SK-N-SH (cell line): ENCODE results near the gene C6orf89. TPM values are rescaled to one million over a fixed set of nuclear protein-coding genes. Genes with fewer than 3 reads are reported as not detected.
A peak's percentile ranks its signal among the peaks of the same experiment; 100 is the strongest.

Experiments
- CTCF ChIA-PET: fragments of 300-600, 350-600 bp; formaldehyde crosslinking; extraction: SDS; loops from one replicate; lab custom pipeline; 2021; lab: Yijun Ruan, JAX
- POLR2A ChIA-PET: fragments of 350-600 bp; sonication (Branson Sonifier 250); formaldehyde crosslinking; extraction: SDS; loops from one replicate; lab custom pipeline; 2020; ENCODE audit warnings: antibody characterized with exemption, inconsistent platforms; lab: Yijun Ruan, JAX
- DNase-seq: peaks from one replicate; pipeline ENCODE4 v3.0.0; 2012
- H2AFZ ChIP-seq: fragments of 200-600 bp; sonication (generic); 2 replicates; pipeline ENCODE4 v1.8.1; 2016; ENCODE audit warnings: antibody characterized with exemption, mild to moderate bottlenecking, low read depth
- H3F3A ChIP-seq: fragments of 200-600 bp; sonication (generic); replicated peaks from 2 replicates; pipeline ENCODE3; 2016; ENCODE audit warnings: antibody characterized with exemption, mild to moderate bottlenecking; ENCODE audit not compliant: insufficient read depth
- H3K27ac ChIP-seq, 2 experiments: fragments of 200-500 bp in 1 of 2; fragments of 200-600 bp in 1 of 2; sonication (Bioruptor generic) in 1 of 2; sonication (generic), shearing (Covaris generic) in 1 of 2; 2 replicates each; pipeline versions ENCODE4 v1.5.1 to v1.6.1; 2014 to 2016; ENCODE audit warnings: low read depth in 2 of 2, inconsistent platforms in 1 of 2, low read length in 1 of 2, mild to moderate bottlenecking in 1 of 2, mixed read lengths in 1 of 2
- H3K27me3 ChIP-seq: fragments of 200-600 bp; sonication (generic), shearing (Covaris generic); 2 replicates; pipeline ENCODE4 v1.6.1; 2016; ENCODE audit warnings: mixed run types; ENCODE audit not compliant: insufficient read depth
- H3K36me3 ChIP-seq, 2 experiments: fragments of 200-500 bp in 1 of 2; fragments of 200-600 bp in 1 of 2; sonication (Bioruptor generic) in 1 of 2; sonication (generic) in 1 of 2; replicated peaks in 1 of 2; 2 replicates each; pipeline versions ENCODE3 to v1.5.1; 2014 to 2016; ENCODE audit warnings: low read length in 1 of 2, mild to moderate bottlenecking in 1 of 2; ENCODE audit not compliant: insufficient read depth in 2 of 2, control insufficient read depth in 1 of 2
- H3K4me1 ChIP-seq, 2 experiments: fragments of 200-500 bp in 1 of 2; fragments of 200-600 bp in 1 of 2; sonication (Bioruptor generic) in 1 of 2; sonication (generic), shearing (Covaris generic) in 1 of 2; 2 replicates each; pipeline versions ENCODE4 v1.5.1 to v1.6.1; 2014 to 2016; ENCODE audit warnings: low read depth in 1 of 2, low read length in 1 of 2, mixed run types in 1 of 2; ENCODE audit not compliant: insufficient read depth in 2 of 2, control insufficient read depth in 1 of 2
- H3K4me2 ChIP-seq: fragments of 200-600 bp; sonication (generic), shearing (Covaris generic); 2 replicates; pipeline ENCODE4 v1.6.1; 2017; ENCODE audit warnings: mixed run types
- H3K4me3 ChIP-seq, 2 experiments: fragments of 200-500 bp in 1 of 2; fragments of 200-600 bp in 1 of 2; sonication (Bioruptor generic) in 1 of 2; sonication (generic), shearing (Covaris generic) in 1 of 2; 2 replicates each; pipeline versions ENCODE4 v1.5.1 to v1.8.1; 2014 to 2016; ENCODE audit warnings: low read depth in 2 of 2, inconsistent platforms in 1 of 2, low read length in 1 of 2, mild to moderate bottlenecking in 1 of 2, mixed read lengths in 1 of 2, moderate library complexity in 1 of 2
- H3K79me2 ChIP-seq: fragments of 200-600 bp; sonication (generic); 2 replicates; pipeline ENCODE4 v1.8.1; 2017; ENCODE audit warnings: mild to moderate bottlenecking; ENCODE audit not compliant: insufficient read depth
- H3K9ac ChIP-seq: fragments of 200-600 bp; sonication (generic); 2 replicates; pipeline ENCODE4 v1.6.1; 2017; ENCODE audit warnings: mixed run types
- H3K9me2 ChIP-seq: fragments of 200-600 bp; sonication (generic); 2 replicates; pipeline ENCODE4 v1.6.1; 2017; ENCODE audit warnings: mixed run types
- H3K9me3 ChIP-seq: fragments of 200-600 bp; sonication (generic); 2 replicates; pipeline ENCODE4 v1.6.1; 2017; ENCODE audit warnings: mixed run types, mild to moderate bottlenecking, moderate library complexity
- H4K20me1 ChIP-seq: fragments of 200-600 bp; sonication (generic); 2 replicates; pipeline ENCODE4 v1.6.1; 2017; ENCODE audit warnings: mild to moderate bottlenecking, mixed run types; ENCODE audit not compliant: insufficient read depth
- FOXJ3 ChIP-seq: sonication (generic); formaldehyde crosslinking; IDR thresholded peaks from 2 replicates; pipeline ENCODE4 v1.5.1; 2020; ENCODE audit warnings: mild to moderate bottlenecking, missing genetic modification reagents
- NRF1 ChIP-seq: IDR thresholded peaks from 2 replicates; pipeline ENCODE4 v1.6.1; 2012; ENCODE audit warnings: low read depth, mild to moderate bottlenecking, low read length
- RFX5 ChIP-seq: IDR thresholded peaks from 2 replicates; pipeline ENCODE4 v1.6.1; 2012; ENCODE audit warnings: mild to moderate bottlenecking, improper control_type of control experiment, low read length
- SIN3A ChIP-seq: IDR thresholded peaks from 2 replicates; pipeline ENCODE4 v1.6.1; 2012; ENCODE audit warnings: low read depth, mild to moderate bottlenecking, low read length, moderate library complexity, borderline replicate concordance
- SMC3 ChIP-seq: IDR thresholded peaks from 2 replicates; pipeline ENCODE4 v1.6.1; 2012; ENCODE audit warnings: low read depth, low read length, improper control_type of control experiment
- WGBS: methylation state at CpG from one replicate; pipeline ENCODE4 v1.1.6; 2017; ENCODE audit warnings: low lambda C conversion rate; 5-methylcytosine and 5-hydroxymethylcytosine counted together
- polyA plus RNA-seq, 3 experiments: library from polyadenylated mRNA; depleted of rRNA; stranded (reverse); fragments of >200 nt; gene quantifications; 2 replicates each; pipeline ENCODE4 v1.2.3, GENCODE V29; 2012
- TF ChIP-seq, protein P1 (sequence below): IDR thresholded peaks from 2 replicates; pipeline ENCODE4 v1.4.0; 2012; ENCODE audit warnings: low read depth, borderline replicate concordance
- TF ChIP-seq, protein P2 (sequence below): IDR thresholded peaks from 2 replicates; pipeline ENCODE4; 2012
- TF ChIP-seq, protein P3 (sequence below): IDR thresholded peaks from 2 replicates; pipeline ENCODE4 v1.4.0; 2012; ENCODE audit warnings: low read depth, borderline replicate concordance
- TF ChIP-seq, protein P4 (sequence below): fragments of 200-600 bp; sonication (generic); IDR thresholded peaks from 2 replicates; pipeline ENCODE4 v1.6.1; 2017; ENCODE audit warnings: antibody characterized with exemption, mild to moderate bottlenecking, moderate library complexity

The C6orf89 gene
- polyA plus RNA-seq, 1 of the 3 experiments (the other 2 are of a cell fraction), result 20.4 TPM

DNA sequence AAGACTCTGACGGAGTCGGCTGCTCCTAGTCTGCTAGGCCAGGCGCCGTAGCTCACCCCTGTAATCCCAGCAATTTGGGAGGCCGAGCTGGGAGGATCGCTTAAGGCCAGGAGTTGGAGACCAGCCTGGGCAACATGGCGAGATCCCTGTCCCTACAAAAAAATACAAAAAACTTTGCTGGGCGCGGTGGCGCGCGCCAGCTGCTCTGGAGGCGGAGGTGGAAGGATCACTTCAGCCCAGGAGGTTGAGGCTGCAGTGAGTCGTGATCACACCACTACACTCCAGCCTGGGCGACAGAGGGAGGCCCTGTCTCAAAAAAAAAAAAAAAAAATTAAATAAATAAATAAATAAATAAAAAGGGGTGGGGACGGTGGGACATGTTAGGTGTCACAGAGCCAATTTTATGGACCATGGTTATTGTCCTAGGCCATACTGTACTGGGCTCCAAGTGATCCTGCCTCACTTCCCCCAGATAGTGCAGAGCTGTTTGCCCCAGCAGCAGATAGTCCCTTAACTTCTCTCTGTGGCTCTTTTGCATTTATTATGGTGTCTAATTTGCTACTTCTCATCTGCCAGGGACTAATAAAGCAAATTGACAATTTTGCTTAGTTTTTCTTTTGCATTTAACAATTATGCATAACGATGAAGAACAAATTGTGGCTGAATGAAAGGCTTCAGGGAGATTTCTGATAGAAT lies 74.0 kb downstream of the C6orf89 start:
- peaks cover 3 to 14% of the 10 kb centered on the region in 2 experiments; a peak in 1 of 4 replicates for H3K4me1 ChIP-seq
- ChIA-PET POLR2A (no interaction called here), CTCF (interaction anchor here (1.4 kb wide), 1 partner anchor 58 kb away, joined by 4 read pairs; no protein-coding TSS in a partner anchor)
- H3K9me3 ChIP-seq, result no peaks in the 10 kb centered on the region
- no peaks in the 10 kb centered on the region for H3K79me2 ChIP-seq
- peak overlapping the region; percentile 59; the same call in 1 of the 2 replicates for H2AFZ ChIP-seq
- H3K4me3 ChIP-seq, result no peak overlapping the region
- no peak overlapping the region for H3K4me2 ChIP-seq
- WGBS, result 95% methylated on average over 17 of the region's 17 CpGs
- H3K9me2 ChIP-seq, result no peaks in the 10 kb centered on the region
- H3K9ac ChIP-seq, result no peak overlapping the region
- H3K36me3 ChIP-seq, result no peaks in the 10 kb centered on the region
- TF ChIP-seq, protein P1, sequence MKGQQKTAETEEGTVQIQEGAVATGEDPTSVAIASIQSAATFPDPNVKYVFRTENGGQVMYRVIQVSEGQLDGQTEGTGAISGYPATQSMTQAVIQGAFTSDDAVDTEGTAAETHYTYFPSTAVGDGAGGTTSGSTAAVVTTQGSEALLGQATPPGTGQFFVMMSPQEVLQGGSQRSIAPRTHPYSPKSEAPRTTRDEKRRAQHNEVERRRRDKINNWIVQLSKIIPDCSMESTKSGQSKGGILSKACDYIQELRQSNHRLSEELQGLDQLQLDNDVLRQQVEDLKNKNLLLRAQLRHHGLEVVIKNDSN, result no peak
- TF ChIP-seq NRF1 (no peak), SMC3 (no peak), SIN3A (no peak), RFX5 (no peak), FOXJ3 (no peak)
- TF ChIP-seq, protein P2, sequence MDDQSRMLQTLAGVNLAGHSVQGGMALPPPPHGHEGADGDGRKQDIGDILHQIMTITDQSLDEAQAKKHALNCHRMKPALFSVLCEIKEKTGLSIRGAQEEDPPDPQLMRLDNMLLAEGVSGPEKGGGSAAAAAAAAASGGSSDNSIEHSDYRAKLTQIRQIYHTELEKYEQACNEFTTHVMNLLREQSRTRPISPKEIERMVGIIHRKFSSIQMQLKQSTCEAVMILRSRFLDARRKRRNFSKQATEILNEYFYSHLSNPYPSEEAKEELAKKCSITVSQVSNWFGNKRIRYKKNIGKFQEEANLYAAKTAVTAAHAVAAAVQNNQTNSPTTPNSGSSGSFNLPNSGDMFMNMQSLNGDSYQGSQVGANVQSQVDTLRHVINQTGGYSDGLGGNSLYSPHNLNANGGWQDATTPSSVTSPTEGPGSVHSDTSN, result no peak
- TF ChIP-seq, protein P3, sequence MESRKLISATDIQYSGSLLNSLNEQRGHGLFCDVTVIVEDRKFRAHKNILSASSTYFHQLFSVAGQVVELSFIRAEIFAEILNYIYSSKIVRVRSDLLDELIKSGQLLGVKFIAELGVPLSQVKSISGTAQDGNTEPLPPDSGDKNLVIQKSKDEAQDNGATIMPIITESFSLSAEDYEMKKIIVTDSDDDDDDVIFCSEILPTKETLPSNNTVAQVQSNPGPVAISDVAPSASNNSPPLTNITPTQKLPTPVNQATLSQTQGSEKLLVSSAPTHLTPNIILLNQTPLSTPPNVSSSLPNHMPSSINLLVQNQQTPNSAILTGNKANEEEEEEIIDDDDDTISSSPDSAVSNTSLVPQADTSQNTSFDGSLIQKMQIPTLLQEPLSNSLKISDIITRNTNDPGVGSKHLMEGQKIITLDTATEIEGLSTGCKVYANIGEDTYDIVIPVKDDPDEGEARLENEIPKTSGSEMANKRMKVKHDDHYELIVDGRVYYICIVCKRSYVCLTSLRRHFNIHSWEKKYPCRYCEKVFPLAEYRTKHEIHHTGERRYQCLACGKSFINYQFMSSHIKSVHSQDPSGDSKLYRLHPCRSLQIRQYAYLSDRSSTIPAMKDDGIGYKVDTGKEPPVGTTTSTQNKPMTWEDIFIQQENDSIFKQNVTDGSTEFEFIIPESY, result no peak
- no peak overlapping the region for H3K27ac ChIP-seq
- H3K27me3 ChIP-seq, result no peaks in the 10 kb centered on the region
- no peak for DNase-seq
- H4K20me1 ChIP-seq, result no peaks in the 10 kb centered on the region
- H3F3A ChIP-seq, result peaks cover 5% of the 10 kb centered on the region

DNA sequence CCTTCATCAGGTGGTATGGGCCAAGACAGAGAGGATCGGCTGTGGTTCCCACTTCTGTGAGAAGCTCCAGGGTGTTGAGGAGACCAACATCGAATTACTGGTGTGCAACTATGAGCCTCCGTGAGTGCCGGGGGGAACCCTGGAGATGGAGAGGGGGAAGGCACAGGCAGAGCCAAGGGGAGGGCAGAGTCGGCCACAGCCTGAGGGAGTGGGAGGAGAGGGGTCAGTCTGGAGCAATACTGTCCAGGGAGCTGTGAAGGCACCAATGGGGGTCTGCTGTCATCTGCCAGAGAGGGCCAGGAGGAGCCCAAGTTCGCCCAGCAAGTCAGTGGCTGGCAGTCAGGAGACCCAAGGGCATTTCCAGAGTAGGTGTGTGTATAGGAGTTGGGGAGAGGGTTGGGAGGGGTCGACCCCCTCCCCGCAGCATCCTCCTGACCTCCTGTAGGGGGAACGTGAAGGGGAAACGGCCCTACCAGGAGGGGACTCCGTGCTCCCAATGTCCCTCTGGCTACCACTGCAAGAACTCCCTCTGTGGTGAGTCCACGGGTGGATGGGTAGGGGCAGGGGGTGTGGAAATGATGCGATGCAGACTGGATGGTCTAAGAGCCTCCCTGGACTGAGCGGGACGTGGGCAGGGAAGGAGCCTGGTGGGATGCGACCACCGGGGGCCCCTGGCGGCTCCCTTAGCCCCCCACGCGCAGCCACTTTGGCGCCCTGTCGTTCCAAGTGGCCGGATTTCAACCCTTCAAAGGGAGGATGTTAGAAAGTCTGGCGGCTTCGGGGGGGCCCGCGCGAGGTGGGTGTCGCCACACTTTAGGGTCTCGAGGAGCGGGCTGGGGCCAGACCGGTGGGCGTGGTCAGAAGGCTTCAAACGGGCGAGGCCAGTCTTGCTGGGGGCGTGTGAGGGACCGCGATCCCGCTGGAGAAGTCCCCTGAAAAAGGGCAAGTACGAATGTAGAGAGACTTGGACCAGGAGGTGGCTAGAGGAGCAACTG lies 76.0 kb downstream of the C6orf89 start:
- no peak overlapping the region for H3K4me3 ChIP-seq
- POLR2A ChIA-PET, result no interaction called here
- no peaks in the 10 kb centered on the region for H3K9me3 ChIP-seq
- H3K9me2 ChIP-seq, result no peaks in the 10 kb centered on the region
- WGBS, result 83% methylated on average over 26 of the region's 40 CpGs
- H3F3A ChIP-seq, result peaks cover 13% of the 10 kb centered on the region
- H4K20me1 ChIP-seq, result no peaks in the 10 kb centered on the region
- no peak overlapping the region for H3K4me2 ChIP-seq
- no peak overlapping the region for H2AFZ ChIP-seq
- H3K27ac ChIP-seq, result no peak overlapping the region
- DNase-seq, result no peak
- TF ChIP-seq, protein P4, sequence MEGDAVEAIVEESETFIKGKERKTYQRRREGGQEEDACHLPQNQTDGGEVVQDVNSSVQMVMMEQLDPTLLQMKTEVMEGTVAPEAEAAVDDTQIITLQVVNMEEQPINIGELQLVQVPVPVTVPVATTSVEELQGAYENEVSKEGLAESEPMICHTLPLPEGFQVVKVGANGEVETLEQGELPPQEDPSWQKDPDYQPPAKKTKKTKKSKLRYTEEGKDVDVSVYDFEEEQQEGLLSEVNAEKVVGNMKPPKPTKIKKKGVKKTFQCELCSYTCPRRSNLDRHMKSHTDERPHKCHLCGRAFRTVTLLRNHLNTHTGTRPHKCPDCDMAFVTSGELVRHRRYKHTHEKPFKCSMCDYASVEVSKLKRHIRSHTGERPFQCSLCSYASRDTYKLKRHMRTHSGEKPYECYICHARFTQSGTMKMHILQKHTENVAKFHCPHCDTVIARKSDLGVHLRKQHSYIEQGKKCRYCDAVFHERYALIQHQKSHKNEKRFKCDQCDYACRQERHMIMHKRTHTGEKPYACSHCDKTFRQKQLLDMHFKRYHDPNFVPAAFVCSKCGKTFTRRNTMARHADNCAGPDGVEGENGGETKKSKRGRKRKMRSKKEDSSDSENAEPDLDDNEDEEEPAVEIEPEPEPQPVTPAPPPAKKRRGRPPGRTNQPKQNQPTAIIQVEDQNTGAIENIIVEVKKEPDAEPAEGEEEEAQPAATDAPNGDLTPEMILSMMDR, result no peak
- TF ChIP-seq, protein P2, result no peak
- H3K27me3 ChIP-seq, result no peaks in the 10 kb centered on the region
- H3K79me2 ChIP-seq, result no peaks in the 10 kb centered on the region
- peaks cover 3 to 14% of the 10 kb centered on the region in 2 experiments; a peak in 1 of 4 replicates for H3K4me1 ChIP-seq
- CTCF ChIA-PET, result interaction anchor here (1.4 kb wide), 2 partner anchors 18 to 56 kb away, joined by 4 to 6 read pairs; no protein-coding TSS in a partner anchor
- H3K9ac ChIP-seq, result no peak overlapping the region
- H3K36me3 ChIP-seq, result no peaks in the 10 kb centered on the region
